Fibroblast of lung (primary cell): ENCODE results near the gene STX4.

ENCODE experiments used
- CTCF ChIP-seq, 2 donors: IDR thresholded peaks in 1 of 2; conservative IDR thresholded peaks in 1 of 2; 1 replicate in 1 of 2; 2 replicates in 1 of 2; pipeline ENCODE4 v1.5.1; 2011 to 2012; ENCODE audit warnings: low read length in 2 of 2, control low read depth in 1 of 2, inconsistent platforms in 1 of 2, low read depth in 1 of 2, mild to moderate bottlenecking in 1 of 2
- EZH2 ChIP-seq: IDR thresholded peaks from 2 replicates; pipeline ENCODE4 v1.5.1; 2012; ENCODE audit warnings: low read length, control low read depth, mild to moderate bottlenecking; ENCODE audit errors: missing control alignments

DNA sequence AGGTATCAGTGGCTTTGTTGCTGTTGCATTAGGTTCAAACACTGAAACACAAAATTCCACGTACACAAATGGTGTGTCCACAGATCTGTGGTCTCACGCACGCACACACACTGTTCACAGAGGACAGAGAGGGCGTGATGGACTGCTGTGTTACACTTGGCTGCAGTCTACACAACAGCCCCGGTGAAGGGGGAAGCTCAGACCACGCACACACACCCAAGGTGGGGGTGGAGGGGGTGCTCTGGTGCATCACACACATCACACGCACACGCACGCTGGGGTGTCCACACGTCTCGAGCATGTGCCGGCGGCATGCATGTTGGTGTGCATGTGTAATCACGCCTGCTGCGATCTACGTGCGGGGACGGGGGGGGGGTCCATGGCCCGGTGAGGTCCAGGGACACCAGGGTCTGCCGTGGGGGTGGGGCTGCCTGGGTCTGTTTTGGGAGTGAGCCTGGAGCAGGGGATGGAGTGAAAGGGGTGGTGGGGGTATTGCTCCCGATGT, 41.0 kb upstream of the STX4 start:
- TF ChIP-seq CTCF (conservative IDR thresholded peaks at IDR 0.05 in 1 of 2, IDR thresholded peaks at IDR 0.05 in 1 of 2; ENCODE audit: low read depth in 1 of 2, low read length in 2 of 2), result no peak
- TF ChIP-seq EZH2, result no peak
